ENCODE data around the gene ZP2. TPM values are rescaled to one million over a fixed set of nuclear protein-coding genes. Genes with fewer than 3 reads are reported as not detected.

ZP2 gene
- total RNA-seq, 4 donors from 2014 or later = not detected

GRCh38 chr16:21217121-21217520 is 5.7 kb upstream of the ZP2 start:
- in situ Hi-C loops (cut with MboI; ENCODE audit: low sequenced_read_pairs in 4 of 4) (no loop called here), intact Hi-C loops (cut with DNase I; ENCODE audit: low total_unique reads) (no loop called here)

GRCh38 chr16:21214086-21214485 is 2.7 kb upstream of the ZP2 start:
- DNase-seq = no peak
- intact Hi-C loops (cut with DNase I; ENCODE audit: low total_unique reads) (no loop called here), in situ Hi-C loops (cut with MboI; ENCODE audit: low sequenced_read_pairs in 4 of 4) (no loop called here)
- Histone ChIP-seq H3K4me3 (no peak overlapping the region), H3K4me1 (no peaks in the 10 kb centered on the region), H3K36me3 (no peaks in the 10 kb centered on the region), H3K27me3 (peaks cover 0 to 4% (median 0%) of the 10 kb centered on the region in 3 donors), H3K27ac (no peak overlapping the region), H3K9me3 (no peaks in the 10 kb centered on the region)
- no peak for ATAC-seq
- TF ChIP-seq CTCF (IDR thresholded peaks at IDR 0.05 in 4 of 5, conservative IDR thresholded peaks at IDR 0.05 in 1 of 5) = no peak
- no peak for TF ChIP-seq POLR2A (IDR thresholded peaks at IDR 0.05)

More at GRCh38 chr16:21217121-21217520, 5.7 kb upstream of the ZP2 start:
- Histone ChIP-seq H3K4me3 (no peak overlapping the region), H3K27ac (no peak overlapping the region), H3K36me3 (no peaks in the 10 kb centered on the region), H3K9me3 (no peaks in the 10 kb centered on the region), H3K27me3 (peaks cover 0 to 4% (median 0%) of the 10 kb centered on the region in 3 donors), H3K4me1 (no peaks in the 10 kb centered on the region)
- ATAC-seq = no peak
- TF ChIP-seq POLR2A (IDR thresholded peaks at IDR 0.05) (no peak), CTCF (IDR thresholded peaks at IDR 0.05 in 4 of 5, conservative IDR thresholded peaks at IDR 0.05 in 1 of 5) (no peak)
- DNase-seq = no peak

GRCh38 chr16:21208446-21209230 is 2.7 kb downstream of the ZP2 start:
- intact Hi-C loops (cut with DNase I; ENCODE audit: low total_unique reads) (no loop called here), in situ Hi-C loops (cut with MboI; ENCODE audit: low sequenced_read_pairs in 4 of 4) (no loop called here)
- Histone ChIP-seq H3K27ac (no peak overlapping the region), H3K4me1 (no peaks in the 10 kb centered on the region), H3K9me3 (no peaks in the 10 kb centered on the region), H3K27me3 (no peaks in the 10 kb centered on the region), H3K4me3 (no peak overlapping the region), H3K36me3 (no peaks in the 10 kb centered on the region)
- DNase-seq (no peak), ATAC-seq (no peak)
- TF ChIP-seq CTCF (IDR thresholded peaks at IDR 0.05 in 4 of 5, conservative IDR thresholded peaks at IDR 0.05 in 1 of 5) (no peak), POLR2A (IDR thresholded peaks at IDR 0.05) (no peak)

GRCh38 chr16:21206550-21206949 is 4.8 kb downstream of the ZP2 start:
- H3K9me3 ChIP-seq = no peaks in the 10 kb centered on the region
- DNase-seq (no peak), ATAC-seq (no peak)
- TF ChIP-seq CTCF (IDR thresholded peaks at IDR 0.05 in 4 of 5, conservative IDR thresholded peaks at IDR 0.05 in 1 of 5) (no peak), POLR2A (IDR thresholded peaks at IDR 0.05) (no peak)
- no peak overlapping the region for H3K4me3 ChIP-seq
- no peaks in the 10 kb centered on the region for H3K4me1 ChIP-seq
- H3K27me3 ChIP-seq = no peaks in the 10 kb centered on the region
- no peak overlapping the region for H3K27ac ChIP-seq
- intact Hi-C loops (cut with DNase I; ENCODE audit: low total_unique reads) = no loop called here
- H3K36me3 ChIP-seq = no peaks in the 10 kb centered on the region
- in situ Hi-C loops (cut with MboI; ENCODE audit: low sequenced_read_pairs in 4 of 4) = no loop called here

Measured in gastrocnemius medialis (tissue), 4 donors.